Medulla oblongata (tissue), 1 donor: Measurements from ENCODE around the gene MYEOV.

Experiments used
- DNase-seq: peaks from one replicate; pipeline ENCODE4 v3.0.0-alpha.2; 2015; ENCODE audit errors: extremely low spot score

Gene MYEOV

DNA sequence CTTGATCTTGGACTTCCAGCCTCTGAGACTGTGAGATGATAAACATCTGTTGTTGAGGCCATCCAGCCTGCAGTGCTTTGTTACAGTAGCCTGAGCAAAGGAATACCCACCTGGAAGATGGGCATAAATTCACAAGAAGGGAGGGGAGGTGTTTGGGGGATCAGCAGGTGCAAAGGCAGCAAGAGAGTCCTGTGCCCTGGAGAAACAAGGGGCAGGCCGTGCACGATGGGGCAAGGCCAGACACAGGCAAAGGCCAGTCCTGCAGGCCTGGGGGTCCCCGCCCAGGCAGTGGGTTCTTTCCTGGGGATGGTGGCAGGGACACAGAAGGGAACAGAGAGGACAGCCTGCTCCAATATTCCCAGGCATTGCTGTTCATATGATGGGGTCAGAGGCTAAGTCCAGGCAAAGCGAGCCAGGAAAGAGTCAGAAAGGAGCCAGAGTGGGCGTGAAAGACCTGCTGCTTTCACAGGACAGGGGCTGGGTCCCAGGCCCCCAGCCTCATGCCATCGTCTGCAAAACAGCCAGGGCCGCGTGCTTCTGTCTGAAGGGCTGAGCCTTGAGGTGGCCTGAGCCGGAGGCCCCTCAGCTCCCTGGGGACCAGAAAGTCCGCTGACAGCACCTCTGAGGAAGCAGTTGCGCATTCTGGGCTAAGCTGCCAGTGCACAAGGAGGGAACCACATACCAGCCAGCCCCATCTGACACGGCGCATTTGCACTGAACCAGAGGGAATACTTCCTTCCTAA, 48.8 kb downstream of the MYEOV start:
- DNase-seq: no peak

DNA sequence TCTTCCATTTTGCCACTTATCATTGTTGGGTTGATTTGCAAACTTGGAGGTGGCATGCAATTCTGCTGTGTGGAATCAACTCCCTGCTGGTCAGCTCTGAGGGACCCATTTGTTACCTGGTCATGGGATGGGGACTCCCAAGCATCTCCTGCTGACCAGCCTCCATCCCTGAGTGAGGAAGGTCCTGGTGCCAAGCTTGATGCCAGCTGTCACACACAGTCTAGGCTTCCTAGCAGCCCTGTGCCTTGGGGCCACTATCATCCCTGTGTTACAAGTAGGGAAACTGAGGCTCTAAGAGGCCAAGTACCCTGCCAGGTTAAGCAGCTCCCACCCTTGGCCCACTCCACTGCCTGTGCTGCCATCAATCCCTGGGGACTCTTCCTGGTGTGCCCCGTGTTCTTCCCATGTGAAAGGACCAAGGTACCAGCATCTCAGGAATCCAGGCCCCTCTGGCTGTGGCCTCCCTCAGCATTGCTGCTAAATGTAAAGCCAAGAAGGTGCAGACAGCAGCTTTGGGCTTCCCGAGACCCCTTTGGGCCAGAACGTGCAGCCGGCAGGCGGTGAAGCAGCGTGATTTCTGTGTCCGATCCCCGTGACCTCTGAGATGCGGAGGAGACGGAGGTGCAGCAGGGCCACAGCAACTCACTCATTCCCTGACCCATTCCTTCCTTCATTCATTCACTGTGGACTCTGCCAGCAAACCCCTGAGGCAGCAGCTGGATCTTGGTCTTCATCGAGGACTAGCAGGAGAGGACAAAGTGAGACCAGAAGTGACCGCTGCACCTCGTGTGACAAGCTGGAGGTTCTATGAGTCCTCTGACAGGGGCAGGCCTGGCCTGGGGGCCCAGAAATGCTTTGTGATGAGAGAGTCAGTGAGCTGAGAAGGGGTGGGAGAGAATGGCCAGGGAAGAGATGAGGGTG, 49.7 kb downstream of the MYEOV start:
- no peak for DNase-seq

DNA sequence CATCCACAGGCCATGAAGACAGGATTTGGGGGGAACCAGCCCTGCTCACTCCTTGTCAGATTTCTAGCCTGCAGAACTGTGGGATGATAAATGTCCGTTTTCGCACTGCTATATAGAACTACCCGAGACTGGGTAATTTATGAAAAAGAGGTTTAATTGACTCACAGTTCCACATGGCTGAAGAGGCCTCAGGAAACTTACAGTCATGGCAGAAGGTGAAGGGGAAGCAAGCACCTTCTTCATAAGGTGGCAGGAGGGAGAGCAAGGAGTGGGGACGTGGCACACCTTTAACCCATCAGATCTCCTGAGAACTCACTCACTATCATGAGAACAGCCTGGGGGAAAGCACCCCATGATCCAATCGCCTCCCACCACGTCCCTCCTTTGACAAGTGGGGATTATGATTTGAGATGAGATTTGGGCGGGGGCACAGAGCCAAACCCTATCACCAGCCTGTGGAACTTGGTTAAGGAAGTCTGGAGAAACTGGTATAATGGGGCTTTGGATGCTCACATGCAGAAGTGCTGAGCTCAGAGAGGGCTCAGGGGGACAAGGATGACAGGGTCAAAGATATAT, 50.7 kb downstream of the MYEOV start:
- DNase-seq: no peak
